ENCODE data around the gene ELL2.

The ELL2 gene

DNA sequence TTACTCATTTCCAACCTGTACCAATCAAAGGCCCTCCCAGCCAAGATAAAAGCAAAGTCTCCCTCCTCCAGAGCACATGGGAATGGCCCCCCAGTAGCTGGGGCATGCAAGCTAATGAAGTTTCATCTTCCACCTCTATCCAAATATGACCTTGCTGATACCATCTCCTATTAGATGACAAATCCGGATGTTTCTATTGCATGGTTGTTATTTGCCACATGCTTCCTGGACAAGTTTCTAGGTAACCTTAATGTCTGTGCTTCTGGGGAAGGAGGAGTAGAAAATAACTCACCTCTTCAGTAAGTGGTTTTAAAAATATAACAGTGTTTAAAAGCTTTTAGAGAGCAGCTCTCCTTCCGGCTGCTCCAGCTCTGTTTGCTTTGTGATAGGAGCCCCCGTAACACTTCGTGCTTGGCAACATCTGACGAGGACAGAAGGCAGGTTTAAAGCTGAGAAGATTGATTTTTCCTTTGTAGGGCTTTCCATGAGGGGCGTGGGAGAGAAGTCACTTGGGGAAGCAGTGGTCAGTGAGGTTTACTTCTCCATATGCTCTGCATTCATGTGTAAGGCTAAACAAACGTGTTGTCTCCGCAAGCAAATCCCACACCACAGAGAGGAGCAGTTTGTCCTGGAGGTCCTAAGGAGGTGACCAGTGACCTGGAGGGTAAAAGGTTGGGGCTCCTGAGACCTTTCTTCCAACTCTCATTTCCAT is 98.8 kb downstream of the ELL2 start:
- Histone ChIP-seq H3K4me1 (ENCODE audit: control insufficient read depth, insufficient read depth, low read length) (peaks cover 12% of the 10 kb centered on the region), H3K27me3 (ENCODE audit: control insufficient read depth, insufficient read depth, low read length, poor library complexity, severe bottlenecking) (no peaks in the 10 kb centered on the region), H3K9me3 (ENCODE audit: control insufficient read depth, low read length) (no peaks in the 10 kb centered on the region), H3K27ac (ENCODE audit: insufficient read depth, low read depth, low read length, poor library complexity, severe bottlenecking) (no peak overlapping the region), H3K36me3 (ENCODE audit: control insufficient read depth, insufficient read depth, low read length) (no peaks in the 10 kb centered on the region), H3K4me3 (ENCODE audit: insufficient read depth, low read depth, low read length) (no peak overlapping the region)
- WGBS, 2 experiments: 84 to 87% methylated on average over 8 of the region's 8 CpGs

- peaks cover 18% of the 10 kb centered on the region for H3K4me1 ChIP-seq (ENCODE audit: control insufficient read depth, insufficient read depth, low read length)
- H3K27ac ChIP-seq (ENCODE audit: insufficient read depth, low read depth, low read length, poor library complexity, severe bottlenecking): no peak overlapping the region
- 83 to 86% methylated on average over 7 to 8 of the region's 8 CpGs for WGBS, 2 experiments
- no peak overlapping the region for H3K4me3 ChIP-seq (ENCODE audit: insufficient read depth, low read depth, low read length)
- no peaks in the 10 kb centered on the region for H3K9me3 ChIP-seq (ENCODE audit: control insufficient read depth, low read length)
- H3K27me3 ChIP-seq (ENCODE audit: control insufficient read depth, insufficient read depth, low read length, poor library complexity, severe bottlenecking): no peaks in the 10 kb centered on the region
- no peaks in the 10 kb centered on the region for H3K36me3 ChIP-seq (ENCODE audit: control insufficient read depth, insufficient read depth, low read length)
Observed at GRCh38 chr5:95861864-95862561, 99.6 kb downstream of the ELL2 start.

GRCh38 chr5:95861221-95861863 is 100.3 kb downstream of the ELL2 start:
- Histone ChIP-seq H3K4me3 (ENCODE audit: insufficient read depth, low read depth, low read length) (no peak overlapping the region), H3K27ac (ENCODE audit: insufficient read depth, low read depth, low read length, poor library complexity, severe bottlenecking) (no peak overlapping the region), H3K27me3 (ENCODE audit: control insufficient read depth, insufficient read depth, low read length, poor library complexity, severe bottlenecking) (no peaks in the 10 kb centered on the region), H3K36me3 (ENCODE audit: control insufficient read depth, insufficient read depth, low read length) (no peaks in the 10 kb centered on the region), H3K4me1 (ENCODE audit: control insufficient read depth, insufficient read depth, low read length) (peaks cover 18% of the 10 kb centered on the region), H3K9me3 (ENCODE audit: control insufficient read depth, low read length) (no peaks in the 10 kb centered on the region)
- WGBS, 2 experiments: 95 to 96% methylated on average over 14 of the region's 14 CpGs

- Histone ChIP-seq H3K27ac (ENCODE audit: insufficient read depth, low read depth, low read length, poor library complexity, severe bottlenecking) (no peak overlapping the region), H3K4me1 (ENCODE audit: control insufficient read depth, insufficient read depth, low read length) (peaks cover 21% of the 10 kb centered on the region), H3K36me3 (ENCODE audit: control insufficient read depth, insufficient read depth, low read length) (no peaks in the 10 kb centered on the region), H3K9me3 (ENCODE audit: control insufficient read depth, low read length) (no peaks in the 10 kb centered on the region), H3K4me3 (ENCODE audit: insufficient read depth, low read depth, low read length) (no peak overlapping the region), H3K27me3 (ENCODE audit: control insufficient read depth, insufficient read depth, low read length, poor library complexity, severe bottlenecking) (no peaks in the 10 kb centered on the region)
- 74 to 76% methylated on average over 4 of the region's 4 CpGs for WGBS, 2 experiments
Observed at GRCh38 chr5:95859661-95860060, 102.0 kb downstream of the ELL2 start.

DNA sequence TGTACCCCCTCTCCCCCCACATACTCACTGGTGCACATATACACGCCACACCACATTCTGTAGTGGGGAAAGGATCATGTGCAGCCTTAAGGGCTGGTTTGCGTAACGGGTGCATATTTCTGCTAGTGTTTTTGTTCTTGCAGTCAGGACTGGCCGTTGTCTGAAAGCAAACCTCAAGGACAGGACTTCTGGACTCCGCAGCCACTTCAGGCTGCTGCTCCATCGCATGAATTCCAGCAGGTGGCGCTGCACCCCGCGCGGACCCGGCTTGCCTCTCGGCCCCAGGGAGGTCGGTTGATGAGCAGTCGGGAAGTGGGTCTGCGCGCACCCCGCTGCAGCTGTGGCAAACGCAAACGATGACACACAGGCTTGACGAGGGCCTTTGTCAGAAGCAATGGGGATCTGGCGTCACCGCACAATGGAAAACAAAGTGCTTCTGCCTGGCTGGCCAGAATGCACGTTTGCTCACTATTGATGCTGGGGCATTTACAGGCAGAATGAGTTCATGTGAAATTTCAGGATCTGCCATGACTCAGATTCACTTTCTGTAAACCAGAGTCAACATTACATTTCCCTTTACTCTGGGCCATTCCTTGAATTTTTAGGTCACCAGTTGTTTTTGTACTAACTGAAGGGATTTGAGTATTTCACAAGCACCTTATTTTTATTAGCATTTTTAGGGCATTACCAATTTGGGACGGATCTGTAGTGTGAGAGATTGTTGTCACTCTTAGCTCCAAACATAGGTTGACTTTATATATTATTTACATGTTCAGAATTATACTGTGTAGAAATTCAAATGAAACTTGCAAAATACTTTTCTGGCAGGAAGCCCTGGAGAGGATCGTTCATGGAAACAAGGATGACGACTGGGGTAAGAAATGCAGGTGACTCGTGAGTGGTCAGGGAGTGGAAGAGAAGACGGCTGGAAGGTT is 102.7 kb downstream of the ELL2 start:
- Histone ChIP-seq H3K27me3 (ENCODE audit: control insufficient read depth, insufficient read depth, low read length, poor library complexity, severe bottlenecking) (no peaks in the 10 kb centered on the region), H3K9me3 (ENCODE audit: control insufficient read depth, low read length) (no peaks in the 10 kb centered on the region), H3K36me3 (ENCODE audit: control insufficient read depth, insufficient read depth, low read length) (no peaks in the 10 kb centered on the region), H3K4me3 (ENCODE audit: insufficient read depth, low read depth, low read length) (no peak overlapping the region), H3K4me1 (ENCODE audit: control insufficient read depth, insufficient read depth, low read length) (peaks cover 21% of the 10 kb centered on the region), H3K27ac (ENCODE audit: insufficient read depth, low read depth, low read length, poor library complexity, severe bottlenecking) (peak overlapping the region; percentile 62)
- 14 to 17% methylated on average over 26 to 27 of the region's 28 CpGs for WGBS, 2 experiments

- peak overlapping the region; percentile 57 for H3K27ac ChIP-seq (ENCODE audit: insufficient read depth, low read depth, low read length, poor library complexity, severe bottlenecking)
Observed at GRCh38 chr5:95858023-95858461, 103.6 kb downstream of the ELL2 start.

DNA sequence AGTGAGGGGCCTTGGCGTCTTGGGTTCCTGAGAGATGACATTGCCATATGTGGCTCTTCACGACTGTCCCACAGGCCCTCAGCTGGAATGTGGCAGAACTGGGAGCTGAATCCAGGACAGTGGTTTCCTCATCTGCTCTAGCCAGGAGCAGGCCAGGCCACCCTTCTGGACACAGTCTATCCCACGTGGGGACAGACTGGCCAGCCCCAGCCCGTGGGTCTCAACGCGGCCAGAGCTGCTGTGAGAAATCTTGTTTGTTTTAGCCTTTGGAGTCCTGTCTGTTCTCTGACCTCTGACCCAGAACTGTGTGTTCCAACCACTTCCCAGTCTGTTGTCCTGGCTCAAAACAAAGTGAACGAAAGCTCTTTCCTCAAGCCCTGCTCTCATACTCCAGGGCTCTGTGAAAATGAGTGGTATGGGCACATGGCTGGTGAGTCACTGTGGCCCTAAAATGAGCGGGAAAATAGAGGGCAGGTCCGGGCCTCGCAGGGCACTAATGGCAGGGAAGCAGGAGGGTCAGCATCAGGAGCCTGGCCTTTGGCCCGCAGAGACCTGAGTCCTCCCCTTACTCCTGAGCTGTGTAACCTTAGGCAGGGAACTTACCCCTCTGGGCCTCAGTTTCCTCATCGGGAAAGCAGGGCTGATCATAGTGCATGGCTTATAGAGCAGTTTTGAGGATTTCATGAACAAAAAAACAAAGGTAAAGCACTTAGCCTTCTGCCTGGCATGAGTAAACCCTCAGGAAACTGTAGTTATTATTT is 104.3 kb downstream of the ELL2 start:
- Histone ChIP-seq H3K27me3 (ENCODE audit: control insufficient read depth, insufficient read depth, low read length, poor library complexity, severe bottlenecking) (no peaks in the 10 kb centered on the region), H3K27ac (ENCODE audit: insufficient read depth, low read depth, low read length, poor library complexity, severe bottlenecking) (peak overlapping the region; percentile 54), H3K36me3 (ENCODE audit: control insufficient read depth, insufficient read depth, low read length) (no peaks in the 10 kb centered on the region), H3K4me1 (ENCODE audit: control insufficient read depth, insufficient read depth, low read length) (peaks cover 21% of the 10 kb centered on the region), H3K9me3 (ENCODE audit: control insufficient read depth, low read length) (no peaks in the 10 kb centered on the region), H3K4me3 (ENCODE audit: insufficient read depth, low read depth, low read length) (no peak overlapping the region)
- 84 to 86% methylated on average over 11 to 12 of the region's 12 CpGs for WGBS, 2 experiments

More at GRCh38 chr5:95858023-95858461, 103.6 kb downstream of the ELL2 start:
- Histone ChIP-seq H3K9me3 (ENCODE audit: control insufficient read depth, low read length) (no peaks in the 10 kb centered on the region), H3K4me1 (ENCODE audit: control insufficient read depth, insufficient read depth, low read length) (peaks cover 21% of the 10 kb centered on the region), H3K27me3 (ENCODE audit: control insufficient read depth, insufficient read depth, low read length, poor library complexity, severe bottlenecking) (no peaks in the 10 kb centered on the region), H3K4me3 (ENCODE audit: insufficient read depth, low read depth, low read length) (no peak overlapping the region), H3K36me3 (ENCODE audit: control insufficient read depth, insufficient read depth, low read length) (no peaks in the 10 kb centered on the region)
- WGBS, 2 experiments: 86 to 88% methylated on average over 8 of the region's 8 CpGs

- Histone ChIP-seq H3K27me3 (ENCODE audit: control insufficient read depth, insufficient read depth, low read length, poor library complexity, severe bottlenecking) (no peaks in the 10 kb centered on the region), H3K9me3 (ENCODE audit: control insufficient read depth, low read length) (no peaks in the 10 kb centered on the region), H3K36me3 (ENCODE audit: control insufficient read depth, insufficient read depth, low read length) (no peaks in the 10 kb centered on the region), H3K4me3 (ENCODE audit: insufficient read depth, low read depth, low read length) (no peak overlapping the region), H3K27ac (ENCODE audit: insufficient read depth, low read depth, low read length, poor library complexity, severe bottlenecking) (no peak overlapping the region), H3K4me1 (ENCODE audit: control insufficient read depth, insufficient read depth, low read length) (peaks cover 21% of the 10 kb centered on the region)
- WGBS, 2 experiments: 93 to 95% methylated on average over 7 of the region's 7 CpGs
Observed at GRCh38 chr5:95856501-95856981, 105.1 kb downstream of the ELL2 start.

DNA sequence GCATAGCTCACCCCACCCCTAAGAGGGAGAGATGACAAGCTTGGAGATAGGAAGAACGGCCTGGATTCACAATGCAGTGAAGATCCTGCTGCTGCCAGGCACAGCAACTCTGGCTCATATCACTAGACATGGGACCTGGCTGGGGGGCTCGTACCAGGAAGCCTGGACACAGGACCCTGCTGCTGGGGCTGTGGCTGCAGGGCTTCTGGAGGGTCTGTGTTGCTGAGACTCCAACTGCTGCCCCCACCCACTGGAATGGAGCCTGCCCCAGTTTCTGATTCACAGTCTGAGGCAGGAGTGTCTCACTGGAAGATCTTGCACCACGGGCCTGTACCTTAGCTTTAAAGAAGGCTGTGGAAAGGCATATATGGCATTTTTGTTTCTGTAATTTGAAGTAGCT is 108.2 kb downstream of the ELL2 start:
- H3K4me1 ChIP-seq (ENCODE audit: control insufficient read depth, insufficient read depth, low read length): peaks cover 9% of the 10 kb centered on the region
- no peaks in the 10 kb centered on the region for H3K36me3 ChIP-seq (ENCODE audit: control insufficient read depth, insufficient read depth, low read length)
- no peaks in the 10 kb centered on the region for H3K9me3 ChIP-seq (ENCODE audit: control insufficient read depth, low read length)
- WGBS, 2 experiments: 90 to 93% methylated on average over 3 of the region's 3 CpGs
- H3K4me3 ChIP-seq (ENCODE audit: insufficient read depth, low read depth, low read length): no peak overlapping the region
- H3K27ac ChIP-seq (ENCODE audit: insufficient read depth, low read depth, low read length, poor library complexity, severe bottlenecking): no peak overlapping the region
- H3K27me3 ChIP-seq (ENCODE audit: control insufficient read depth, insufficient read depth, low read length, poor library complexity, severe bottlenecking): no peaks in the 10 kb centered on the region

All from ectodermal cell (in vitro differentiated cells).